NT2/D1 (cell line): ENCODE measurements around the gene TRAF7.

Source experiments
- SUZ12 ChIP-seq: IDR thresholded peaks from 2 replicates; pipeline ENCODE4 v1.6.1; 2011; ENCODE audit not compliant: insufficient read length, insufficient read depth; ENCODE audit errors: extremely low read depth
- YY1 ChIP-seq: IDR thresholded peaks from 2 replicates; pipeline ENCODE4 v1.6.1; 2011; ENCODE audit not compliant: insufficient read length, insufficient read depth

GRCh38 chr16:2207872-2208271 lies 52.3 kb downstream of the TRAF7 start:
- no peak for TF ChIP-seq YY1
- TF ChIP-seq SUZ12, result no peak
